ENCODE measurements around the gene SELENOH. TPM values are rescaled to one million over a fixed set of nuclear protein-coding genes. Genes with fewer than 3 reads are reported as not detected.

The SELENOH gene
- total RNA-seq, 1 donor from 2014 or later = 73.8 TPM

GRCh38 chr11:57746920-57747319, 5.6 kb downstream of the SELENOH start:
- no peak for DNase-seq (ENCODE audit: low read depth in 2 of 2)

GRCh38 chr11:57751176-57751575, 9.9 kb downstream of the SELENOH start:
- DNase-seq (ENCODE audit: low read depth in 2 of 2) = no peak

- peak; percentile 70 to 78 for DNase-seq (ENCODE audit: low read depth in 2 of 2)
Measured at GRCh38 chr11:57751676-57752253, 10.5 kb downstream of the SELENOH start, which contains the start of gene BTBD18. Gene BTBD18, minus strand, starts transcription at chr11:57751819. Its CDS starts 631 bp downstream, at chr11:57751188.

- no peak for DNase-seq (ENCODE audit: low read depth in 2 of 2)
Measured at GRCh38 chr11:57752954-57753353, 11.7 kb downstream of the SELENOH start.

GRCh38 chr11:57758174-57758573, 16.9 kb downstream of the SELENOH start:
- no peak for DNase-seq (ENCODE audit: low read depth in 2 of 2)

GRCh38 chr11:57761301-57762234, 20.3 kb downstream of the SELENOH start, which contains the start of gene CTNND1:
Gene CTNND1, plus strand, starts transcription at chr11:57761802. Its CDS starts 29,677 bp downstream, at chr11:57791479.
- DNase-seq (ENCODE audit: low read depth in 2 of 2) = peak; percentile 98

GRCh38 chr11:57762235-57762861, 21.1 kb downstream of the SELENOH start:
- peak in 1 of 2 donors; percentile 38 for DNase-seq (ENCODE audit: low read depth in 2 of 2)

- peak in 1 of 2 donors; percentile 69 for DNase-seq (ENCODE audit: low read depth in 2 of 2)
Measured at GRCh38 chr11:57763568-57763967, 22.3 kb downstream of the SELENOH start.

- DNase-seq (ENCODE audit: low read depth in 2 of 2) = no peak
Measured at GRCh38 chr11:57764021-57764420, 22.7 kb downstream of the SELENOH start.

- no peak for DNase-seq (ENCODE audit: low read depth in 2 of 2)
Measured at GRCh38 chr11:57764566-57764965, 23.3 kb downstream of the SELENOH start.

GRCh38 chr11:57764972-57765371, 23.7 kb downstream of the SELENOH start:
- no peak for DNase-seq (ENCODE audit: low read depth in 2 of 2)

- peak in 1 of 2 donors; percentile 28 for DNase-seq (ENCODE audit: low read depth in 2 of 2)
Measured at GRCh38 chr11:57770793-57771192, 29.5 kb downstream of the SELENOH start.

- DNase-seq (ENCODE audit: low read depth in 2 of 2) = no peak
Measured at GRCh38 chr11:57771365-57771764, 30.1 kb downstream of the SELENOH start.

GRCh38 chr11:57772562-57772961, 31.3 kb downstream of the SELENOH start:
- no peak for DNase-seq (ENCODE audit: low read depth in 2 of 2)

- no peak for DNase-seq (ENCODE audit: low read depth in 2 of 2)
Measured at GRCh38 chr11:57773026-57773598, 31.8 kb downstream of the SELENOH start.

- DNase-seq (ENCODE audit: low read depth in 2 of 2) = peak; percentile 65 to 84
Measured at GRCh38 chr11:57775491-57775890, 34.2 kb downstream of the SELENOH start.

GRCh38 chr11:57776031-57776521, 34.8 kb downstream of the SELENOH start:
- peak in 1 of 2 donors; percentile 83 for DNase-seq (ENCODE audit: low read depth in 2 of 2)

GRCh38 chr11:57776577-57777210, 35.4 kb downstream of the SELENOH start:
- DNase-seq (ENCODE audit: low read depth in 2 of 2) = no peak

- peak; percentile 70 to 76 for DNase-seq (ENCODE audit: low read depth in 2 of 2)
Measured at GRCh38 chr11:57777969-57778317, 36.7 kb downstream of the SELENOH start.

- peak; percentile 96 to 99 for DNase-seq (ENCODE audit: low read depth in 2 of 2)
Measured at GRCh38 chr11:57778318-57779037, 37.2 kb downstream of the SELENOH start.
